Skeletal muscle tissue (tissue), 4 donors: ENCODE results near the gene PHC1. TPM values are rescaled to one million over a fixed set of nuclear protein-coding genes. Genes with fewer than 3 reads are reported as not detected.

Experiments used
- H3K27ac ChIP-seq: one replicate; pipeline ENCODE4 v1.7.0; 2013; ENCODE audit warnings: mild to moderate bottlenecking, low read depth, low read length, inconsistent platforms
- H3K27me3 ChIP-seq, 3 donors: one replicate each; pipeline ENCODE4 v1.7.0; 2013; ENCODE audit warnings: low read length in 3 of 3; ENCODE audit not compliant: control insufficient read depth in 3 of 3, insufficient read depth in 3 of 3
- H3K36me3 ChIP-seq, 3 donors: one replicate each; pipeline ENCODE4 v1.7.0; 2013; ENCODE audit warnings: low read length in 3 of 3; ENCODE audit not compliant: control insufficient read depth in 3 of 3, insufficient read depth in 3 of 3
- H3K4me1 ChIP-seq, 3 donors: one replicate each; pipeline ENCODE4 v1.7.0; 2013; ENCODE audit warnings: low read length in 3 of 3, mild to moderate bottlenecking in 3 of 3; ENCODE audit not compliant: control insufficient read depth in 3 of 3, insufficient read depth in 3 of 3
- H3K4me3 ChIP-seq, 3 donors: one replicate each; pipeline ENCODE4 v1.7.0; 2013; ENCODE audit warnings: low read length in 3 of 3
- H3K9ac ChIP-seq, 3 donors: one replicate each; pipeline ENCODE4 v1.7.0; 2013; ENCODE audit warnings: low read length in 3 of 3, mild to moderate bottlenecking in 3 of 3, moderate library complexity in 2 of 3, low read depth in 1 of 3
- H3K9me3 ChIP-seq, 3 donors: one replicate each; pipeline ENCODE4 v1.7.0; 2013; ENCODE audit warnings: low read length in 3 of 3; ENCODE audit not compliant: control insufficient read depth in 3 of 3
- total RNA-seq: library from RNA; depleted of rRNA; stranded (reverse); fragments of >200 nt; gene quantifications from one replicate; pipeline ENCODE4 v1.2.3, GENCODE V29; 2014
- donor health status: Osteomylitis.

Gene PHC1
- total RNA-seq, 1 donor from 2014 or later, result 15.1 TPM

GRCh38 chr12:8947737-8948136, 33.4 kb downstream of the PHC1 start:
- Histone ChIP-seq H3K9ac (peak overlapping the region in 1 of 3 donors; percentile 53), H3K4me3 (no peak overlapping the region), H3K27ac (no peak overlapping the region), H3K27me3 (no peaks in the 10 kb centered on the region), H3K9me3 (no peaks in the 10 kb centered on the region), H3K4me1 (peaks cover 10 to 15% (median 12%) of the 10 kb centered on the region in 3 donors), H3K36me3 (peaks cover 14 to 31% (median 28%) of the 10 kb centered on the region in 3 donors)

DNA sequence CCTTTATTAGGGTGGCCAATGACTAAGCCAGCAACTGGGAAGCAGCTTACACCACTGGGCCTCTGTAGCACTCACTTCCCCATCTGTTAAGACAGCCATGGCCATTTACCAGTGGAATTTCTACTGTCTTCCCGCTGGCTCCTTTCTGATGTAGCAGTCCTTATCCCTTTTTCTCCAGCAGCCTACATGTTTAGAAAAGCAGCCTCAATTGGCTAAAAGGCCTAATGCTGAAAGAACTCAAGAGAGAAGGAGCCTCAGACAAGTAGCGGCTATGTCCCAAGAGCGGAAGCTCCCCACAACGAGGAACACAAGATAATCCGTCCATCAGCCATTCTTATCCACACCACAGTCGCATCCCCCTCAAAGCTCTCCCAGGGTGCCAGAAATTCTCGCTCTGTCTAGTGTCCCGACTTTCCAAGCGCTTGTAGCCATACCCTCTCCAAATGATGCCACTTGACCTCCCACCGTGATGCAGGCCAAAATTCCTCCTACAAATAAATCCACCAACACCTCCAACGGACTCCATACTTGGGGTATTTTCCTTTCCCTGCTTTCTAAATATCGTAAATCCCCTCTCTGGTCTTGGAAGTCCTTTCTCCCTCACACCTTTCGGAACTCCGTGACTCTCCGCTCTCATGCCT, 34.5 kb downstream of the PHC1 start:
- Histone ChIP-seq H3K27me3 (no peaks in the 10 kb centered on the region), H3K4me1 (peaks cover 10 to 15% (median 12%) of the 10 kb centered on the region in 3 donors), H3K36me3 (peaks cover 13 to 24% (median 20%) of the 10 kb centered on the region in 3 donors), H3K9me3 (peaks cover 0 to 2% (median 0%) of the 10 kb centered on the region in 3 donors), H3K27ac (peak overlapping the region; percentile 99), H3K4me3 (peak overlapping the region; percentile 69 to 99 (median 83)), H3K9ac (peak overlapping the region; percentile 77 to 94 (median 90))

GRCh38 chr12:8949342-8950220, 35.3 kb downstream of the PHC1 start, which contains the start of gene M6PR:
TSS of gene M6PR (minus strand) at chr12:8949645. CDS start at chr12:8946404, 3,241 bp downstream.
- H3K4me1 ChIP-seq, result peaks cover 10 to 15% (median 12%) of the 10 kb centered on the region in 3 donors
- H3K27ac ChIP-seq, result peak within 1 kb of the TSS; percentile 99
- no peaks in the 10 kb centered on the region for H3K27me3 ChIP-seq
- H3K9me3 ChIP-seq, result peaks cover 0 to 2% (median 0%) of the 10 kb centered on the region in 3 donors
- peak within 1 kb of the TSS; percentile 77 to 94 (median 90) for H3K9ac ChIP-seq
- H3K36me3 ChIP-seq, result peaks cover 12 to 16% (median 13%) of the 10 kb centered on the region in 3 donors
- H3K4me3 ChIP-seq, result peak within 1 kb of the TSS; percentile 69 to 99 (median 83)

DNA sequence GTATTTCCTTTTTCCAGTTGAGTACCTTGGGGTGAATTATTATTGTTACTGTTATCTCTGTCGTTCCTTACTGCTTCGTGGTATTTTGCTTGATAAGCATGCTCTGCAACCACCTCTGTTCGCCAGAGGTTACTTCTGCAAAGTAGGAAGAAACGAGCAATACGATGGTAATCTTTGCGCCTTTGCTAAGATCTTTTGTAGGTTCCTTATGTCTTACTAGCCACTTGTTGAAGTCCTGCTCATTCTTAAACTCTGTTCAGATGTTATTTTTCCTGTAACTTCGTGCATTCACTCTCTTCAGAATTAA, 35.9 kb downstream of the PHC1 start:
- no peaks in the 10 kb centered on the region for H3K27me3 ChIP-seq
- peaks cover 10 to 15% (median 12%) of the 10 kb centered on the region in 3 donors for H3K4me1 ChIP-seq
- H3K36me3 ChIP-seq, result peaks cover 7 to 14% (median 9%) of the 10 kb centered on the region in 3 donors
- peak overlapping the region; percentile 69 to 99 (median 83) for H3K4me3 ChIP-seq
- peak overlapping the region; percentile 99 for H3K27ac ChIP-seq
- peak overlapping the region; percentile 77 to 94 (median 90) for H3K9ac ChIP-seq
- peaks cover 0 to 2% (median 0%) of the 10 kb centered on the region in 3 donors for H3K9me3 ChIP-seq

GRCh38 chr12:8950702-8951478, 36.6 kb downstream of the PHC1 start:
- peaks cover 0 to 2% (median 0%) of the 10 kb centered on the region in 3 donors for H3K9me3 ChIP-seq
- no peaks in the 10 kb centered on the region for H3K27me3 ChIP-seq
- H3K4me1 ChIP-seq, result peaks cover 10 to 15% (median 12%) of the 10 kb centered on the region in 3 donors
- peak overlapping the region; percentile 99 for H3K27ac ChIP-seq
- H3K4me3 ChIP-seq, result peak overlapping the region; percentile 69 to 99 (median 83)
- peaks cover 2 to 9% (median 7%) of the 10 kb centered on the region in 3 donors for H3K36me3 ChIP-seq
- H3K9ac ChIP-seq, result peak overlapping the region; percentile 77 to 94 (median 90)

GRCh38 chr12:8951744-8952143, 37.4 kb downstream of the PHC1 start:
- H3K4me3 ChIP-seq, result no peak overlapping the region
- no peaks in the 10 kb centered on the region for H3K27me3 ChIP-seq
- H3K36me3 ChIP-seq, result peaks cover 6 to 11% (median 10%) of the 10 kb centered on the region in 3 donors
- no peak overlapping the region for H3K27ac ChIP-seq
- H3K9ac ChIP-seq, result no peak overlapping the region
- peaks cover 10 to 15% (median 12%) of the 10 kb centered on the region in 3 donors for H3K4me1 ChIP-seq
- H3K9me3 ChIP-seq, result peaks cover 0 to 2% (median 0%) of the 10 kb centered on the region in 3 donors

DNA sequence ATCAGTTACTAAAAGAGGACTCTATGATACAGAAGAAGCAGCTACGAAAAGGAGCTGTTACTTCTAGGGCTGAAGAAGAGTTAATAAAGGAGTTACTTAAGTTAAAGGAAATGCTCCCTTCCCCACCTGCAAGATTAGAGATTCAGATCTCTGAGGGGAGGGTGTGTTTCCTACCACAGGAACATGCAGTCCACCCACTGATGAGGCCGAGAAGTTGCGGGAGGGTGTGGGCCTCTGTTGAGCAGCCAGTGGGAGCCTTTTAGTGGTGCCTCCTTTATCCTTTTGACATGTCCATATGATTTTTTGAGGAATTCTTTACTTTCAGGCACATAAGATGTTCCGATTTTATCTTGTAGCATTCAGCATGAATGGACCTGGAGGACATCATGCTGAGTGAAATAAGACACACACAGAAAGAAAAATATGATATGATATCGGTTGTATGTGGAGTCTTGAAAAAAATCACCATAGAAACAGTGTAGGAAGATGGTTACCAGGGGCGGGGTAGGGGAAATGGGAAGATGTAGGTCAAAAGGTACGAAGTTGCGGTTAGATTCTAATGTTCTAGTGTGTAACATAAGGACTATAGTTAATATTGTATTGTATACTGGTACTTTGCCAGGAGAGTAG, 39.6 kb downstream of the PHC1 start:
- H3K27ac ChIP-seq, result no peak overlapping the region
- no peak overlapping the region for H3K9ac ChIP-seq
- no peaks in the 10 kb centered on the region for H3K27me3 ChIP-seq
- peaks cover 0 to 2% (median 2%) of the 10 kb centered on the region in 3 donors for H3K4me1 ChIP-seq
- H3K4me3 ChIP-seq, result no peak overlapping the region
- H3K36me3 ChIP-seq, result peaks cover 6 to 11% (median 10%) of the 10 kb centered on the region in 3 donors
- H3K9me3 ChIP-seq, result peaks cover 0 to 2% (median 0%) of the 10 kb centered on the region in 3 donors

GRCh38 chr12:8956073-8956472, 41.8 kb downstream of the PHC1 start:
- H3K4me3 ChIP-seq, result no peak overlapping the region
- H3K27me3 ChIP-seq, result no peaks in the 10 kb centered on the region
- H3K9me3 ChIP-seq, result peaks cover 0 to 2% (median 0%) of the 10 kb centered on the region in 3 donors
- no peaks in the 10 kb centered on the region for H3K4me1 ChIP-seq
- H3K36me3 ChIP-seq, result peaks cover 6 to 11% (median 10%) of the 10 kb centered on the region in 3 donors
- H3K27ac ChIP-seq, result no peak overlapping the region
- H3K9ac ChIP-seq, result no peak overlapping the region

GRCh38 chr12:8956772-8957171, 42.5 kb downstream of the PHC1 start:
- Histone ChIP-seq H3K4me3 (no peak overlapping the region), H3K27ac (no peak overlapping the region), H3K9ac (no peak overlapping the region), H3K4me1 (no peaks in the 10 kb centered on the region), H3K9me3 (peaks cover 0 to 2% (median 0%) of the 10 kb centered on the region in 3 donors), H3K27me3 (no peaks in the 10 kb centered on the region), H3K36me3 (peaks cover 6 to 12% (median 11%) of the 10 kb centered on the region in 3 donors)
